Activated naive CD8-positive, alpha-beta T cell treated with anti-CD3 and anti-CD28 coated beads for 36 hours (primary cell): Measurements from ENCODE around the gene DNAAF5. TPM values are rescaled to one million over a fixed set of nuclear protein-coding genes. Genes with fewer than 3 reads are reported as not detected.

Experiments
- DNase-seq: peaks from one replicate; pipeline ENCODE4 v3.0.0; 2021
- H3K27ac Mint-ChIP-seq: one replicate; pipeline ENCODE4 v1.8.0; 2022; ENCODE audit warnings: mild to moderate bottlenecking, moderate library complexity, mixed read lengths
- H3K27me3 Mint-ChIP-seq: one replicate; pipeline ENCODE4 v1.8.0; 2022; ENCODE audit warnings: mild to moderate bottlenecking, mixed read lengths
- H3K36me3 Mint-ChIP-seq: one replicate; pipeline ENCODE4 v1.8.0; 2021; ENCODE audit warnings: mild to moderate bottlenecking, mixed read lengths
- H3K4me1 Mint-ChIP-seq: one replicate; pipeline ENCODE4 v1.8.0; 2021; ENCODE audit warnings: mixed read lengths
- H3K4me3 Mint-ChIP-seq: one replicate; pipeline ENCODE4 v1.8.0; 2022; ENCODE audit warnings: mild to moderate bottlenecking, moderate library complexity, mixed read lengths
- H3K9me3 Mint-ChIP-seq: one replicate; pipeline ENCODE4 v1.8.0; 2022; ENCODE audit warnings: mixed read lengths
- total RNA-seq, 2 experiments: library from RNA; stranded (reverse); gene quantifications; one replicate each; pipeline ENCODE4 v1.2.3, GENCODE V29; 2021

The DNAAF5 gene
- total RNA-seq, 2 experiments from 2014 or later: 46.8 to 48.5 TPM

DNA sequence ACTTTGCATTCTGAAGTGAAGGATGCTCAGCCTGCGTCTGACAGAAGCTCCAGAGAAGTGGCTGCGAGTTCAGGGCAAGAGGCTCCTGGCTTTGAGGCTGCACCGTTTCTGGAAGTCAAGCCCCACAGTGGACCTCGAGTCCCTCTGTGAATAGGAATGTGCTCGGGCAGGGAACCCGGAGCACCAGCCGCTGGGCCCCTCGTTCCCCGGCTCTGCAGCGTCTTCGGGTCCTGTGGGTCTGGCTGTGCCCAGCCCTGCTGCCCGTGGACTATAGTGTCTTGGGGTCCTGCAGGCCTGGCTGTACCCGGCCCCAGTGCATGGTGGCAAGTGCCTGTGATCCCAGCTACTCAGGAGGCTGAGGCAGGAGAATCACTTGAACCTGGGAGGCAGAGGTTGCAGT, 45.9 kb downstream of the DNAAF5 start:
- no peaks in the 10 kb centered on the region for H3K9me3 Mint-ChIP-seq
- no peaks in the 10 kb centered on the region for H3K27me3 Mint-ChIP-seq
- H3K4me1 Mint-ChIP-seq: no peaks in the 10 kb centered on the region
- no peak overlapping the region for H3K27ac Mint-ChIP-seq
- no peak for DNase-seq
- no peak overlapping the region for H3K4me3 Mint-ChIP-seq
- H3K36me3 Mint-ChIP-seq: peaks cover 17% of the 10 kb centered on the region

DNA sequence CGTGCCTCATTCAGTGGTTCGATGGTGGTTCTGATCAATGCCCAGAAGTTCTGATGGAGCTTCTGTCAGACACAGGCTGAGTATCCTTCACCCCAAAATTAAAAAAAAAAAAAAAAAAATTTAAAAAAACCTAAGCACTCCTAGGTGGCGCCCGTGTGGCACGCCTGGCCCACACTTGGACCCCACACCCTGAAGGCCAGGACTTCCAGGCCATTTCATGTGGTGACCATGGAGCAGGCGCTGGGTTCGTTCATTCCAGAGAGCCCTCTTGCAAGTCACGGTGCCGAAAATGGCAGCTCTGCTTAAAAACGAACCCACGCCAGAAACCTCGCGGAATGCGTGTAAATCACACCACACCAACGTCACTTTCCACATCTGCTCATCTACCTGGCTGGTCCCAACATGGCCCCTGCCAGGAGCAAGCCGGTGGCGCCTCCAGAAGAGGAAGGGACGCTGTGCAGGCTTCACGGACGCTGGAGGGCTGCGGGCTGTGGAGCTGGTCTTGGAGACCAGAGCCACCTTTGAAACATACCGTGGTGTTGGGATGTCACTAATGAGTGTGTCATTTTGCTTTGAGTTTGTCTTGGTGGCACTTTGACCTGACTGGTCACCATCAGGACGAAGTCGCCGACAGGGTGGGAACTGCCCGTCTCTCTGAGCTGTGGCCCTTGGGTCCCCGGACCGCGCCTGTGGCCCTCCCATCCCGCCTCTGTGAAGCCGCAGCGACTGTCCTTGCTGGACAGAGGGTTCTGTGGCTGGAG, 46.5 kb downstream of the DNAAF5 start:
- DNase-seq: no peak
- Mint-ChIP-seq H3K36me3 (peaks cover 12% of the 10 kb centered on the region), H3K4me1 (no peaks in the 10 kb centered on the region), H3K9me3 (no peaks in the 10 kb centered on the region), H3K27me3 (no peaks in the 10 kb centered on the region), H3K4me3 (no peak overlapping the region), H3K27ac (no peak overlapping the region)

DNA sequence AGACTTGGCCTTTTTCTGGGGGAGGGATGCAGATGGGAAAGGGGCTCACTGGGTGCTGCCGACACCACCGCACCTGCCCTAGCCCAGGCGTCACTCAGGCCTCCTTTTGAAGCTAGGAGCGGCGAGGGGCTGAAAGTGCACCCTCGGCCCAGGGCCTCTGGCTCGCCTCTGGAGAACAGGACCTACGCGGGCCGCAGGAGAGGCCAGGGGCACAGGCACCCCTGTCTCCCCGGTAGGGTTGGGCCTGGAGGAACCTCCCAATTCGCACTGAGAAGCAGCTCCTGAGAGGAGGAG, 47.1 kb downstream of the DNAAF5 start:
- H3K4me1 Mint-ChIP-seq: no peaks in the 10 kb centered on the region
- no peaks in the 10 kb centered on the region for H3K9me3 Mint-ChIP-seq
- no peak for DNase-seq
- H3K27ac Mint-ChIP-seq: no peak overlapping the region
- no peaks in the 10 kb centered on the region for H3K27me3 Mint-ChIP-seq
- H3K4me3 Mint-ChIP-seq: no peak overlapping the region
- H3K36me3 Mint-ChIP-seq: peaks cover 12% of the 10 kb centered on the region

DNA sequence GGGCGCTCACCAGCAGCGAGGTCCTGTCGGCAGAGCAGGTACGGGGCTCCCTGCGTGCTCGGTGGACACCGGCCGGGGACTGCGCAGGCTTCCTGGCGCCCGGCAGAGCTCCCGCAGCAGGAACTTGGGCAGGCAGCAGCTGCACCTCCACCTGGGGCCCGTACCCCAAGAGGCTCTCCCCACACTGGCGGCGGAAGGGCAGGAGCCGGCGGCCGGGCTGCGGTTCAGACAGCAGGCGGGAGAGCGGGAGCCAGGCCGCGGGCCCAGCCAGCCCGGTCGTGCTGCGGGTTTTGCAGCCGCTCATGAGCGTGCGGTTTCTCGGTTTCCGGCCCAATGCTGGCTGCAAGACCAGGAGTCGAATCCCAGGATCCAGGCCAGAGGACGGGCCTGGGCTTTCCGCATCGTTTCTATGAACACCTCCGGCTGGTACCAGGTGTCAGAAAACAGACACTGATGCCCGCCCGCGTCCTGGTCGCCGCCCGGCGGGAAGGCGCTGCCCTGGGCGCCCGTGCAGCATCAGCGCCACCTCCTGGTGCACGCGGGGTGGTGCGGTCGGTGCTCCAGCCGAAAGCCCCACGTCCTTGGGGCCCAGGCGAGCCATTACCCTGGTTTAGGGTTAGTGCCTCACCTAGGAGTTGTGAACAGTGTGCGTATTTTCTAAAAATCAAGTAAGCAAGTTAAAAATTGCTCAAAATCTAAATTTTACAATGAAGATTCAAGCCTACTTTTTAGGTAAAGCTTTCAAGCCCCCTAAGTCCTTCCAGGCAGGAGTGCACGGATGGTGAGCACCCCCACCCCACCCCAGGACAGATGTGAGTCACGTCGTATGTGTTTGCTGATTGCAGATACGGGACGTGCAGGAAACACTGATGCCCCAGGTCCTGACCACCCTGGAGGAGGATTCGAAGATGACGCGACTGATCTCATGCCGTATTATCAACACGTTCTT, 47.9 kb downstream of the DNAAF5 start:
- Mint-ChIP-seq H3K4me3 (no peak overlapping the region), H3K4me1 (no peaks in the 10 kb centered on the region), H3K36me3 (peaks cover 12% of the 10 kb centered on the region), H3K9me3 (no peaks in the 10 kb centered on the region), H3K27ac (no peak overlapping the region), H3K27me3 (no peaks in the 10 kb centered on the region)
- DNase-seq: peak; percentile 69

DNA sequence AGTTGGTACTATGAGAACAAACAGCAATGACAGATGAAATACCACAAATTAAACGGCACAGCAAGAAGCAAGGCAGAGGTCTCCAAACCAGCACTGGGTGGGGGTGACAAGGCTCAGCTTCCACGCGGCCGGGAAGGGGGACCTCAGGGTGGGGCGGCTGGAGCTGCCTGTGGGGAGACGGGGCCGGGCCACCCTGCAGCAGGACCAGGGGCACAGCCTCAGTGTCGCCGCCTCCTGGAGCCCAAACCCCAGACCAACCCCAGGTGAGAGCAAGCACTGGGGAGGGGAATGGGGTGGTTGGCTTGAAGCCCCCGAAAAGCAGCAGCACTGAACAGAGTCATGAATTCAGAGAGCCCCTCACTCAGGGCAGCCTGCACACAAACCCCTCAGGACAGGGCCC, 49.9 kb downstream of the DNAAF5 start:
- Mint-ChIP-seq H3K9me3 (no peaks in the 10 kb centered on the region), H3K4me1 (no peaks in the 10 kb centered on the region), H3K36me3 (peaks cover 16% of the 10 kb centered on the region), H3K4me3 (no peak overlapping the region), H3K27ac (no peak overlapping the region), H3K27me3 (no peaks in the 10 kb centered on the region)
- no peak for DNase-seq

DNA sequence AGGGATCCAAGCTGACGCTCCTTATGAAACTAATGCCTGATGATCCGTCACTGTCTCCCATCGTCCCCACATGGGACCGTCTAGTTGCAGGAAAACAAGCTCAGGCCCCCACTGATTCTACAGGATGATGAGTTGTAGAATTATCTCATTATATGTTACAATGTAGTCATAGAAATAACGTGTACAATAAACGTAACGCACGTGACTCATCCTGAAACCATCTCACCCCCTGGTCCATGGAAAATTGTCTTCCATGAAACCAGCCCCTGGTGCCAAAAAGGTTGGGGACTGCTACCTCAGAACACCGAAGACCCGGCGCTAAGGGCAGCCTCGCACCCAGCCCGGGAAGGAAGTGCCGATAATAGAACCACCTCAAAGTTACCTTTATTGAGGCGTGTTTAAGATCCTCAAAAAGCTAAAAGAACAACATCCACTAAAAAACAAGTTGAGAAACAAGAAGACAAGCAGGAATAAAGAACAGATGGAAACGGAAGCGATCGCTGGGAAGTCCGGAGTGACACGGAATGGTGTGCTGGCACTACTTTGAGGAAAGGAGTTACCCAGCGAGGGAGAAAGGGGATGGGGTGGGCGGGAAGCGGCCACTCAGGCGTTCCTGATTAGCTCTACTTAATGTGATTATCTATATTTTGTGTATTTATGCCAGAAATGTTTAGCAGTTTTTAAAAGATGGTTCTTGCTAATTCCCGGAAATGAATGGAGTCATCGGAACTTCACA, 50.7 kb downstream of the DNAAF5 start:
- Mint-ChIP-seq H3K4me1 (no peaks in the 10 kb centered on the region), H3K4me3 (no peak overlapping the region), H3K9me3 (no peaks in the 10 kb centered on the region), H3K36me3 (peaks cover 20% of the 10 kb centered on the region), H3K27me3 (no peaks in the 10 kb centered on the region), H3K27ac (no peak overlapping the region)
- DNase-seq: no peak

DNA sequence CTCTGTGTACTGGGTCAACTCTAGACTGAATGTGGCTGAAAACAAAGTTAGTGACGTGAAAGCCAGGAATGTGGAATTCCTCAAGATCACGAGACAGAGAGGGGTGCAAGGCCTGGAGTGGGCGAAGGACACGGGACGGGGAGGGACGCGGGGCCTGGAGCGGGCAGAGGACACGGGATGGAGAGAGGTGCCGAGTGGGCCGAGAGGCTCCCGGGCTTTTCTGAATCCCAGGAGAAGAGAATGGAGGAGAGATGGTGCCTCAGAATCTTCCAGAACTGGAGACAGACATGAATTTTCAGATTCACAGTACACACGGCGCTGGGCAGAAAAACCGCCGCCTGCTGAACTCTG, 51.2 kb downstream of the DNAAF5 start:
- no peak for DNase-seq
- H3K4me1 Mint-ChIP-seq: no peaks in the 10 kb centered on the region
- H3K27ac Mint-ChIP-seq: no peak overlapping the region

DNA sequence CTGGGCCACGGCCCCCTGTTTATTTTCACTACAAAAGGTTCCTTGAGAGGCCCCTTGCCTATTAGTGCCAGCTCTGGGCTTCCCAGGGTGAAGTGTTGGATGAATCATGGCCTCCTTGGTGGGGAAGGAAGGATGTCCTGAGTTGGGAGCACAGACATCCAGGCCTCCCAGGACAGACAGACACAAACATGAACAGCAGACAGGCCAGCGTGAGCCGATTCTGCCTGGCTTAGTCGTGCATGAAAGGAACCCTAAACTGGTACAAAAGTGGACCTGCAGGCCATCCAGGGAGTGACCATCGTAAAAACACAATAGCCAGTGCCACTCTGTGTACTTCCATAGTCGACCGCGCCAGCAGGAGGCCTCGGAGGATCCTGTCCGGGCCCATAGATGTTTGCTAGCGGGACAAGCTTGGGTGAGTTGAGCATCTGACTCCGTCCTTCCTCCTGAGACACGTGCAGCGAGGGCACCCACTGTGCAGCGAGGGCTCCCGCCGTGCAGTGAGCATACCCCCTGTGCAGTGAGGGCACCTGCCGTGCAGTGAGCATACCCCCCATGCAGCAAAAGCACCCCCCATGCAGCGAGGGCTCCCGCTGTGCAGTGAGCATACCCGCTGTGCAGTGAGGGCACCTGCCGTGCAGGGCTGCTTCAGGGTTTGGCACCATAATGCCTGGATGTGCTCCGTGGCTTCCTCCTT, 51.9 kb downstream of the DNAAF5 start:
- H3K4me1 Mint-ChIP-seq: no peaks in the 10 kb centered on the region
- no peak for DNase-seq
- H3K27ac Mint-ChIP-seq: no peak overlapping the region
- H3K36me3 Mint-ChIP-seq: peaks cover 24% of the 10 kb centered on the region
- H3K9me3 Mint-ChIP-seq: no peaks in the 10 kb centered on the region
- no peak overlapping the region for H3K4me3 Mint-ChIP-seq
- no peaks in the 10 kb centered on the region for H3K27me3 Mint-ChIP-seq

More for the DNA sequence above, 51.2 kb downstream of the DNAAF5 start:
- Mint-ChIP-seq H3K36me3 (peaks cover 22% of the 10 kb centered on the region), H3K9me3 (no peaks in the 10 kb centered on the region), H3K27me3 (no peaks in the 10 kb centered on the region), H3K4me3 (no peak overlapping the region)

DNA sequence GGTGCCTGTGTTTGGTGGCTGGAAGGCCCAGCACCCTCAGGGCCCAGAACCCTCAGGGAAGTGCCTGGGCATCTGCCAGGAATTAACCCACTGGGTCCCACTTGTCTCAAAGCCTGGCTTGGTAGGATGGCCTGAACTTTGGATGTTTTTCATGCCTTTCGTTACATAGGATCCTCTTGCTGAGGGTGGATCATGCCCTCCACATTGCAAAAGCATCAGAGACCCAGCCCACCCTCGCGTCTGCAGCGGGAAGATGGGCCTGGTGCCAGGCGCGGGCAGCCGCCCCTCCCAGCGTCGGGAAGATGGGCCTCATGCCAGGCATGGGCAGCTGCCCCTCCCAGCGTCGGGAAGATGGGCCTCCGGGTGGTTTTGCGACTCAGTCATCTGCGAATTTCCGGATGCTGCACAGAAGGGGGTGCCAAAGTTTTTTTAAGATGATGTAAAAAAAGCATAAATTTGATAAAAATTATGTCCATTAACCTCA, 52.5 kb downstream of the DNAAF5 start:
- Mint-ChIP-seq H3K27me3 (no peaks in the 10 kb centered on the region), H3K4me1 (no peaks in the 10 kb centered on the region), H3K36me3 (peaks cover 27% of the 10 kb centered on the region), H3K4me3 (no peak overlapping the region), H3K27ac (no peak overlapping the region), H3K9me3 (no peaks in the 10 kb centered on the region)
- DNase-seq: no peak

DNA sequence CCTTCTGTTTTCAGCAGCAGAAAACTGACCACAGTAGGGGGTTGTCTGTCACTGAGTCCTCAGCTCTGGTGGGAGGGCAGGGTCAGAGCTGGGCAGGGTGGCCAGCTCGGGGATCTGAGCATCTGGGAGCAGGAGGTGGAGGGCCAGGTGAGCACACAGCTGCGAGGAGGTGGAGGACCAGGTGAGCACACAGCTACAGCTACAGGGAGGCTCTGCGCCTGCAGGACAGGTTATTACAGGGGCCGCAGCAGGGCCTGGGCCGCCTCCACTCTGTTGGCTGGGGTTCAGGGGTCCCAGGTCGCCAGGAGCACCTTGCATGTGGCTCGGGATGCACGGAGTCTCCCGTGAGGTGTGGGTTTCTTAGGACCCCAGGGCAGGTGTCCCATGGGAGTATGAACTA, 53.0 kb downstream of the DNAAF5 start:
- Mint-ChIP-seq H3K36me3 (peaks cover 31% of the 10 kb centered on the region), H3K27ac (no peak overlapping the region), H3K9me3 (no peaks in the 10 kb centered on the region), H3K4me1 (no peaks in the 10 kb centered on the region), H3K27me3 (no peaks in the 10 kb centered on the region), H3K4me3 (no peak overlapping the region)
- no peak for DNase-seq

DNA sequence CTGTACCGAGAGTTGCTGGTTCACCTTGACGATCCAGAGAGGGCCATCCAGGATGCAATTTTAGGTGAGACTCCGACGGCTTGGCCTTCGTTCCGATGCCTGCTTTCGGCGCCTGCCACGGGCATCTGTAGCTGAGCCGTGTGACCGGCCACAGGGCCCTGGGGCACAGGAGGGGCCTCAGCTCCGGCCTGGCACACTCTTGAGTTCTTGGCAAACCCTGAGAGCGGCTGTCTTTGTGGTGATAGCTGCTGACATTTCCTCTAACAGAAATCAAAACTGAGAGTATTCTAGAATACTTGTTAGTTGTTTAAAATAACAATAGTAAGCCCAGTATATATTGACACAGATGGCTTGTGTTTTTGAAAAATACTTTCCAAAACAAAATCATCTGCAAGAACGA, 53.6 kb downstream of the DNAAF5 start:
- H3K9me3 Mint-ChIP-seq: no peaks in the 10 kb centered on the region
- no peak for DNase-seq
- no peak overlapping the region for H3K4me3 Mint-ChIP-seq
- no peak overlapping the region for H3K27ac Mint-ChIP-seq
- peaks cover 34% of the 10 kb centered on the region for H3K36me3 Mint-ChIP-seq
- no peaks in the 10 kb centered on the region for H3K27me3 Mint-ChIP-seq
- H3K4me1 Mint-ChIP-seq: no peaks in the 10 kb centered on the region

DNA sequence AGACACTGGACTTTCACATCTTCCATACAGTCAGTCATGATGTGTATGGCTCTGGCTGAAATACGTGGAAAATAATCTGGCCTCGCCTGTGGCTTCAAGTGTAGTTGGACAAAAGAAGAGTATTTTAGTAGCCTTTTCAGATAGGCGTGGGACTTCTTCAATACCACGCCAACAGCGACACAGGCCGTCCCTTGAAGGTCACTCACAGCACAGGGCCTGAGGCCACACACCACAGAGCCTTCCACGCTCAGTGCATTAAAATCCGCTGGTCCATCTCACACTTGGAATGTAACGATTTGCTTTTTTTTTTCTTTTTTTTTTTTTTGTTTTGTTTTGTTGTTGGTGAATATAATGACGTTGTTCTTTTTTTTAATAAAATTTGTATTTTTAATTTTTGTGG, 54.0 kb downstream of the DNAAF5 start:
- Mint-ChIP-seq H3K27me3 (no peaks in the 10 kb centered on the region), H3K9me3 (no peaks in the 10 kb centered on the region), H3K4me1 (no peaks in the 10 kb centered on the region), H3K27ac (no peak overlapping the region), H3K4me3 (no peak overlapping the region), H3K36me3 (peaks cover 33% of the 10 kb centered on the region)
- no peak for DNase-seq

DNA sequence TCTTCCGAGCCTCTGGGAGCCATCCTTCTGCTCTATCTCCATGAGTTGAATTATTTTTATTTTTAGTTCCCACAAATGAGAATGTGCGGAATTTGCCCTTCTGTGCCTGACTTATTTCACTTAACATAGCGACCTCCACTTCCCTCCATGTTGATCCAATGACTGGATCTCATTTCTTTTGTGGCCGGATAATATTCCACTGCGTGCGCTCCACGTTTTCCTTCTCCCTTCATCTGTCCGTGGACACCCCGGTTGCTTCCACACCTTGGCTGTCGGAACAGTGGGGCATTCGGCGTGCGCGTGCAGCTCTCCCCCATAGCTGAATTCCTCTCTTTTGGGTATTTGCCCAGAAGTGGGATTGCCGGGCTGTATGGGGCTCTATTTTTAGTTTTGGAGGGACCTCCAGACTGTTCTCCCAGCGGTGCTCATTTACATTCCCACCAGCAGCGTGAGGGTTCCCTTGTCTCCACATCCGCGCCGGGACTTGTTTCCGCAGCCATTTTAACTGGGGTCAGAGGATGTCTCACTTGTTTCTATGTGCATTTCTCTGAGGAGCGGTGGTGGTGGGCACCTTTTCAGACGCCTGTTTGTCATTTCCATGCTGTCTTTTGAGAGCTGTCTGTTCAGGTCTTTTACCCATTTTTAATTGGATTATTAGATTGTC, 54.8 kb downstream of the DNAAF5 start:
- no peak overlapping the region for H3K27ac Mint-ChIP-seq
- H3K36me3 Mint-ChIP-seq: peaks cover 28% of the 10 kb centered on the region

DNA sequence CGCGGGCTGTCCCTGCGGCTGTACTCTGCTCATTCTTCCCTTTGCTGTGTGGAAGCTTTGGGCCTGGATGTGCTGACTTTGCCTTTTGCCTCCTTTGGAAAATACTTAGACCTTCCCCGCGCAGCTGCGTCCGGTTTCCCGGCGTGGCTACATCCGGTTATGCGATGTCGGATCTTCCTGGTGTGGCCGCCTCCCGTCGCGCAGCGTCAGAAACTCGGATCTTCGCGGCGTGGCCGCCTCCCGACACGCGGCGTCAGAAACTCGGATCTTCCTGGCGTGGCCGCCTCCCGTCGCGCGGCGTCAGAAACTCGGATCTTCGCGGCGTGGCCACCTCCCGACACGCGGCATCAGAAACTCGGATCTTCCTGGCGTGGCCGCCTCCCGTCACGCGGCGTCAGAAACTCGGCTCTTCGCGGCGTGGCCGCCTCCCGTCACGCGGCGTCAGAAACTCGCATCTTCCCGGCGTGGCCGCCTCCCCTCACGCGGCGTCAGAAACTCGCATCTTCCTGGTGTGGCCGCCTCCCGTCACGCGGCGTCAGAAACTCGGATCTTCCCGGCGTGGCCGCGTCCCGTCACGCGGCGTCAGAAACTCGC, 55.5 kb downstream of the DNAAF5 start:
- Mint-ChIP-seq H3K27me3 (no peaks in the 10 kb centered on the region), H3K36me3 (peaks cover 28% of the 10 kb centered on the region), H3K9me3 (no peaks in the 10 kb centered on the region), H3K4me1 (peaks cover 2% of the 10 kb centered on the region), H3K27ac (no peak overlapping the region), H3K4me3 (no peak overlapping the region)
- no peak for DNase-seq

More for the DNA sequence above, 54.8 kb downstream of the DNAAF5 start:
- H3K9me3 Mint-ChIP-seq: no peaks in the 10 kb centered on the region
- DNase-seq: no peak
- no peaks in the 10 kb centered on the region for H3K27me3 Mint-ChIP-seq
- H3K4me3 Mint-ChIP-seq: no peak overlapping the region
- H3K4me1 Mint-ChIP-seq: peaks cover under 1% of the 10 kb centered on the region
